HG02973 (cell line): ENCODE results near the gene C3.
"Not testable (repeated sequence)": the region's sequence is repeated elsewhere in the genome, so short reads cannot be mapped to it uniquely, and the experiment has no call there.

Source experiments
- ATAC-seq: cut with Tn5 transposase; IDR thresholded peaks from one replicate; pipeline ENCODE4 v1.9.1; 2021; ENCODE audit warnings: moderate library complexity; ENCODE audit not compliant: unreplicated experiment

Gene C3

GRCh38 chr19:6667114-6667627 is 53.3 kb downstream of the C3 start:
- ATAC-seq = no peak

DNA sequence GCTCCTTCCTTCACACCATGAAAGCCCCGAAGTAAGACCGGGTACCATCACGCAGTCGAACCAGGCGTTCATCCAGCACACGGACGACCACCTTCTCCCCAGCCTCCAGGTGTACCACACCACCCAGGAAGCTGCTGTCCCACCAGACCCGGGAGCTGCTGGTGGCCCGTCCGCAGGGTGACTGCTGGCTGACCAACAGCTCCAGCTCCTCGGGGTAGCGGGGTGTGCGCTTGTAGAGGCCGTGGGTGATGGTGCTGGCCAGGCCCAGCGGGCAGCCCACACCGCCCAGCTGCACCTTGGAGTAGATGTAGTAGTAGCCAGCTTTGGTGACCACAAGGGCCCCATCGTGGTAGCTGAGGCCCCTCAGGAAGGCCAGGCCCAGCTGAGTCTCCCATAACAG is 55.5 kb downstream of the C3 start:
- no peak for ATAC-seq

GRCh38 chr19:6663236-6664201 is 56.9 kb downstream of the C3 start:
- ATAC-seq = no peak

DNA sequence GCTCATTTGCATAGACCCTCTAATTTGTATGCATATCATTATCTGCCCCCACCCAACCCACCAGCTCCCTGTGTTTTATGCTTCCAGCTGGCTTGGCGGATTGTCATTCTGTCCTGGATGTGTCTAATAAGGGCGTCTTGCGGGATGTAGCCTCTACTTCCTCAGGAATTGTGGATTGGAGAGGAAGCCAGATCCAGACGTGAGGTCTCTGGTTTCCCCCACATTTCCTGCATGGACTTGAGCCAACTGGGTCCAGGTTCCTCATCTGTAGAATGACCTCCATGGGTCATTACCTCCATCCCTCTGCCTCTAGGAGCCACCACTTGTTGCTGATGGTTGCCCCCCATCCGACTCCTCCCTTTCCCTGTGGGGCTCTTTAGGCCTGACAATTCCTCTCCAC is 57.7 kb downstream of the C3 start:
- no peak for ATAC-seq

DNA sequence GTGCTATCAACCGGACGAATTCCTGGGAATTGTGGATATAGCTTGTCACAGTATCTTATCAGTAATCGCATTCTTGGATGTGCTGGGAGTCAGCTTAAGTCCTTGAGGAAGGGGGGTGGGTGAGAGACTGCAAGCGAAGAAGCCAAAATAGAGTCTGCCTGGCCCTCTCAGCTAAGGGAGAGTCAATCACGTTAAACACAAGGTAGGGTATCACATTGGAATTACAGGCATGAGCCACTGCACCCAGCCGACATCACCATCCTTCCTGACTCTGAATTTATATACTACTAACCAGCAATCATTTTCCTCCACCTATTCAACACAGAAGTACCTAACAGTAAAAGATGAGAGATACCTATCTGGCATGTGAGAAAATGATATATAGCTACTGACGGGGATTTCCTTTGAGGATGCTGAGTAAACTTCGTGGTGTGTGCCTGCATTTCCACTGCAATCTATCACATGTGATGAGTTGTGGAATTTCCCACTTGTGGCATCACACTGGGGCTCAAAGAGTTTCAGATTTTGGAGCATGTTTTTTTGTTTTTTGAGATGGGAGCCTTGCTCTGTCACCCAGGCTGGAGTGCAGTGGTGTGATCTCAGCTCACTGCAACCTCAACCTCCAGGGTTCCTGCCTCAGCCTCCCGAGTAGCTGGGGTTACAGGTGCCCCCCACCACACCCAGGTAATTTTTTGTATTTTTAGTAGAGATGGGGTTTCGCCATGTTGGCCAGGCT is 58.8 kb downstream of the C3 start:
- not testable (repeated sequence) for ATAC-seq

- ATAC-seq = no peak
Measured at GRCh38 chr19:6660930-6661329, 59.5 kb downstream of the C3 start.

- not testable (repeated sequence) for ATAC-seq
Measured at GRCh38 chr19:6656390-6656789, 64.1 kb downstream of the C3 start.

DNA sequence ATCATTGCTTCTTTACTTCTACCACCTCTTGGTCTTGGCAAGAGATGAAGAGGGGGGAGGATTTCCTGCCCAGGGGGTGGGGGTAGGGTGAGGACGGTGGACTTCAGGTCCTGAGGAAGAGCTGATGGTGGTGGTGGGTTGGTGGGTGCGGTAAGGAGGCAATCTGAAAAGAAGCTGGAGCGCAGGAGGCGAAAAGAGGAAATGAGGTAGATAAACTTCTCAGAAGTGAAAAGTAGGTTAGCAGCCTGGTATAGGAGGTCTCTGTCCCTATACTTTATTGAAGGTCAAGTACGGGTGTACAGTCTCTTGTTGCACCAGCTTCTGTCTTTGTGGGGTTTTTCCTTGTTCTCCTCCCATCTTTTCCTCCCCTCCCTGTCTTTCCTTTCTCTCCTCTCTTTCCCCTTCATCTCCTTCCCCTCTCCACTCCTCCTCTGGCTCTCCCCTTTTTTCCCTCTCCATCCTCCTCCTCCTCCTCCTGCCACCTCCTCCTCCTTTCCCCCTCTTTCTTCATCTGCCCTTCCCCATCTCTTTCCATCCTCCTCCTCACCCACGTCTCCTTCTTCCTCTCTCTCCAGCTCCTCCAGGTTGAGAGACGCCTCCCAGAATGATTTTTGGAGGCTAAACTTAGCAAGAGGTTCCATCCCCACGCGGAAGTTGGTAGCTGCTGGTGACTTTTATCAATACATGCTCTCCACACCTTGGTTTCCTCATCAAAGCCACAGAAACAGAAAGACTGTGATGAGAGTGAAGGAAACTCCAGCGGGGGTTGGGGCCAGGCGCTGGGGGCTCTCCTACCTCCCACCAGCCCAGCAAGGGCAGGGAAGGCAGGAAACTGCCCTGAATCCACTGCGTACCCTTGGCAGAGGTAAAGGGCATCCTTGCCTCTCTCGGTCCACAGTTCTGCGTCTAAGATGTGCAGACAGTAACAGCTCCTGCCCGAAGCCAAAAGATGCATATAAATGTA is 65.8 kb downstream of the C3 start:
- no peak for ATAC-seq

- ATAC-seq = no peak
Measured at GRCh38 chr19:6652805-6653094, 67.7 kb downstream of the C3 start.

GRCh38 chr19:6651965-6652804 is 68.3 kb downstream of the C3 start:
- ATAC-seq = no peak

GRCh38 chr19:6649185-6649584 is 71.3 kb downstream of the C3 start:
- ATAC-seq = no peak

GRCh38 chr19:6648141-6648715 is 72.2 kb downstream of the C3 start:
- no peak for ATAC-seq

DNA sequence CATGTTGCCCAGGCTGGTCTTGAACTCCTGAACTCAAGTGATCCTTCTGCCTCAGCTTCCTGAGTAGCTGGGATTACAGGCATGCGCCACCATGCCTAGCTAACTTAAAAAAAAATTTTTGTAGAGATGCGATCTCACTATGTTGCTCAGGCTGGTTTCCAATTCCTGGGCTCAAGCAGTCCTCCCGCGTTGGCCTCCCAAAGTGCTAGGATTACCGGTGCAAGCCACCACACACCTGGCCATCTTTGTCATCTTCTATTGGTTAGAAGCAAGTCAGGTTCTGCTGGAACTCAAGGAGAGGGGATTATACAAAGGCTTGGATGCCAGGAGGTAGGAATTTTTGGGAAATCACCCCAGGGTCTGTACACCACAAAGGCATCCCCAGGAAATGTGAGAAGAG is 75.7 kb downstream of the C3 start:
- no peak for ATAC-seq

DNA sequence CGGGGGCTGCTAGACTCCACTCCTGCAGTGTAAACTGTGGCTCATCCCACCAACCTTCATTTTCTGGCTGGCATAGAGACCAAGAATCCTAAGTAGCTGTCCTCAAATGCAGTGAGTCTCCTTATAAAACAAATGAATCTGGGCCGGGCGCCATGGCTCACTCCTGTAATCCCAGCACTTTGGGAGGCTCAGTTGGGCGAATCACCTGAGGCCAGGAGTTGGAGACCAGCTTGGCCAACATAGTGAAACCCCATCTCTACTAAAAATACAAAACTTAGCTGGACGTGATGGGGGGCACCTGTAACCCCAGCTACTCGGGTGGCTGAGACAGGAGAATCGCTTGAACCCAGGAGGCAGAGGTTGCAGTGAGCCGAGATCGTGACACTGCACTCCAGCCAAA is 80.1 kb downstream of the C3 start:
- not testable (repeated sequence) for ATAC-seq

GRCh38 chr19:6639439-6639838 is 81.0 kb downstream of the C3 start:
- ATAC-seq = no peak

- ATAC-seq = not testable (repeated sequence)
Measured at GRCh38 chr19:6633456-6633813, 87.0 kb downstream of the C3 start.

DNA sequence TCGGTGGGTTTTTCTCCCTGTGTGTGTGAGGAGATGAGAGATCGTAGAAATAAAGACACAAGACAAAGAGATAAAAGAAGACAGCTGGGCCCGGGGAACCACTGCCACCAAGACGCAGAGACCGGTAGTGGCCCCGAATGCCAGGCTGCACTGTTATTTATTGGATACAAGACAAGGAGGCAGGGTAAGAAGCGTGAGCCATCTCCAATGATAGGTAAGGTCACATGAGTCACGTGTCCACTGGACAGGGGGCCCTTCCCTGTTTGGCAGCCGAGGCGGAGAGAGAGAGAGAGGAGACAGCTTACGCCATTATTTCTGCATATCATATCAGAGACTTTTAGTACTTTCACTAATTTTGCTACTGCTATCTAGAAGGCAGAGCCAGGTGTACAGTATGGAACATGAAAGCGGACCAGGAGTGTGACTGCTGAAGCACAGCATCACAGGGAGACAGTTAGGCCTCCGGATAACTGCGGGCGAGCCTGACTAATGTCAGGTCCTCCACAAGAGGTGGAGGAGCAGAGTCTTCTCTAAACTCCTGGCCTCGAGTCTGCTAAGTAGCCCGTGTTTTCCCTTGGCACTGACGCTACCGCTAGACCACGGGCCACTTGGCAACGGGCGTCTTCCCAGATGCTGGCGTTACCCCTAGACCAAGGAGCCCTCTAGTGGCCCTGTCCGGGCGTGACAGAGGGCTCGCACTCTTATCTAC is 87.5 kb downstream of the C3 start:
- ATAC-seq = not testable (repeated sequence)

- ATAC-seq = no peak
Measured at GRCh38 chr19:6632002-6632621, 88.3 kb downstream of the C3 start.
